ENCODE results near the gene CLIP2.
A peak's percentile ranks its signal among the peaks of the same experiment; 100 is the strongest.

Gene CLIP2

GRCh38 chr7:74443543-74444247 lies 154.5 kb downstream of the CLIP2 start:
- DNase-seq, result no peak

- DNase-seq, result no peak
These were observed 159.9 kb downstream of the CLIP2 start for GRCh38 chr7:74449144-74449543.

GRCh38 chr7:74449809-74450397 lies 160.7 kb downstream of the CLIP2 start:
- DNase-seq, result peak; percentile 54

GRCh38 chr7:74452748-74453321 lies 163.6 kb downstream of the CLIP2 start:
- peak; percentile 32 for DNase-seq

DNA sequence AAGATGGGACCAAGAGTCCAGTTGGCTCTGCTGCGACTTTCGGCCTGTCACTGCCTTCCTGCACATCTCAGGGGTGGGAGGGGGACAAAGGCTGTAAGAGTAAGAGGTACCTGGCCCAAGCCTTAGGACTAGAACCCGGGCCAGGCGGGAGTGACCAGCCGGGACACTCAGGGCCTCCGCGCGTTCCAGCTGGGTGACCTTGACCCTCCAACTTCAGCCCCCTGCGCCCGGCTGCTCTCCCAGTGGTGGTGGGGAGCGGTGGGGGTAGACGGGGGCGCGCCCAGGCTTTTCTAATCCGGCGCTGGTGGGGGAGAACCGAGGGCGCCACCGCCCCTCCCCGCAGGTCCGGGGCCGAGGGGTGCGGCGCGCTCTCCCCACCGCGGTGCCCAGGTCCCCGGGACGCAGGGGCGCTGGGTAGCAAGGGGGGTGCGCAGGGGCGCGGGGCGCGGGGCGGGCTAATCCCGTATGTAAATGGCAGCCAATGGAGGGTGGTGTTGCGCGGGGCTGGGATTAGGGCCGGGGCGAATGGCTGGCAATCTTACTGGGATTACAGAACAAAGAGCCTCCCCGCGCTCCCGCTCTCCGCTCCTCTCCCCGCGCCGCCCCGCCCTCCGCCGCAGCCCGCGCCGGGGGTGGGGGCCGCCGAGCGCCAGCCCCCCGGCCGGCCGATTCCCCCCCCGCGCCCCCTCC lies 164.3 kb downstream of the CLIP2 start, which contains the start of gene GTF2IRD1:
Gene GTF2IRD1 (plus strand): TSS at position 585 of the 690 bp plus-strand sequence. CDS start 54,175 bp downstream, outside the sequence.
- peak; percentile 79 for DNase-seq

DNA sequence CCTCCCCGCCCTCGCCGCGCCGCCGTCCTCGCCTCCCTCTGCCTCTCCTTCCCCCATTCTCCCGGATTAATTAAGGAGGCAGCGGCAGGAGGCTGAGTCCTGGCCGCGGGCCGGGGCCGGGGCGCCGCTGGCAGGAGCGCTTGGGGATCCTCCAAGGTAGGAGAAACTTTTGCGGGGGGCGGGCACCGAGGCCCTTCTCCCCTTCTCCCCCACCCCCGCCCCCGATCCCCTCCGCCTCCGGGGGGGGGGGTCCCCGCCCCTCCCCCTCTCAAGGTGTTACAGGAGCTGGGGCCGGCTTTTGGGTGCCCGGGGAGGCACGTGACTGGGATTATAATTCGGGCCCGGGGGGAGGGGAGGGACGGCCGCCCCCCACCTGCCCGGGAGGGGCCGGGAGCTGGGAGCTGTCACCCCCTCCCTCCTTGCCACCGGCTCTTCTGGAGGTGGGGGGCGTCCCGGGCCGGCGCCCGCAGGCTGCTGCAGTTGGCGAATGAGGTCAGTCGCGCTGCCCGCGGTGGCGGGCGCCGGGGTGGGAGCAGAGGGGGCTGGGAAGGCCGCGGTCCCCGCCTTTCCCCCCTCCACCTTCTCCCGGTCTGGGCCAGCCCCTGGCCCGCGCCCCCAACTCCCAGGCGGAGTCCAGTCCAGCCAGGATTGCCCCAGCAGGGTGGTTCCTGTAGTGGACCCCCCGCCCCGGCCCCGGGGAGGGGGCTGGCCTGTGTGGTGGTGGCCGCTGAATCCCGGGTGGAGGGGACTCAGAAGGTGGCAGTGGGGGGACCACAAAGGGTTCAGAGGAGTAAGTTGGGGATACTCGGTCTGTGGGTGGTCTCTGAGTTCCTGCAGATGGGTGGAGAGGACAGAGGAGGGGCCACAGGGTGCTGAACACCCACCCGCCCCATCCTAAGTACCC lies 165.1 kb downstream of the CLIP2 start:
- no peak for DNase-seq

GRCh38 chr7:74454925-74455288 lies 165.7 kb downstream of the CLIP2 start:
- no peak for DNase-seq

GRCh38 chr7:74455291-74455804 lies 166.1 kb downstream of the CLIP2 start:
- no peak for DNase-seq

Data from fibroblast of skin of back (primary cell).